SK-N-SH treated with all-trans-retinoic acid at 6 μM for 48 hours (cell line): ENCODE data around the gene SMAD3.
A peak's percentile ranks its signal among the peaks of the same experiment; 100 is the strongest.

Experiments used
- ATAC-seq: fragments of 200-7000 bp; cut with Tn5 transposase; 3 replicates; pipeline ENCODE4 v1.9.1; 2020; ENCODE audit warnings: mild to moderate bottlenecking, moderate library complexity
- ARNTL ChIP-seq: fragments of 450-650 bp; formaldehyde crosslinking; IDR thresholded peaks from 2 replicates; pipeline ENCODE4 v1.5.0; 2020; ENCODE audit warnings: low read depth, mild to moderate bottlenecking, moderate library complexity, borderline replicate concordance
- BACH2 ChIP-seq: fragments of 250-450 bp; sonication (Bioruptor Pico); IDR thresholded peaks from 2 replicates; pipeline ENCODE4 v1.9.0; 2021; ENCODE audit warnings: mild to moderate bottlenecking, borderline replicate concordance
- CREB5 ChIP-seq: fragments of 250-450 bp; sonication (Bioruptor Pico); IDR thresholded peaks from 2 replicates; pipeline ENCODE4 v1.5.1; 2020; ENCODE audit warnings: low read depth, mild to moderate bottlenecking, moderate library complexity
- CSDC2 ChIP-seq: fragments of 250-450 bp; sonication (Bioruptor Pico); IDR thresholded peaks from 2 replicates; pipeline ENCODE4 v1.5.0; 2020; ENCODE audit warnings: mild to moderate bottlenecking, moderate library complexity
- CSRNP3 ChIP-seq: fragments of 250-450 bp; sonication (Bioruptor Pico); IDR thresholded peaks from 2 replicates; pipeline ENCODE4 v1.5.1; 2021; ENCODE audit warnings: mild to moderate bottlenecking, moderate library complexity
- ESRRG ChIP-seq: fragments of 250-450 bp; sonication (Bioruptor Pico); IDR thresholded peaks from 2 replicates; pipeline ENCODE4 v1.6.1; 2021; ENCODE audit warnings: mild to moderate bottlenecking
- GLIS3 ChIP-seq: fragments of 250-450 bp; sonication (Bioruptor Pico); IDR thresholded peaks from 2 replicates; pipeline ENCODE4 v1.5.0; 2020; ENCODE audit warnings: mild to moderate bottlenecking, moderate library complexity
- ISL1 ChIP-seq: fragments of 250-450 bp; sonication (Bioruptor Pico); IDR thresholded peaks from 2 replicates; pipeline ENCODE4 v2.1.2; 2022; ENCODE audit warnings: mild to moderate bottlenecking, moderate library complexity
- OSR1 ChIP-seq: fragments of 250-450 bp; sonication (Bioruptor Pico); IDR thresholded peaks from 2 replicates; pipeline ENCODE4 v1.8.0; 2022; ENCODE audit warnings: moderate library complexity, mild to moderate bottlenecking, inconsistent platforms
- PATZ1 ChIP-seq: fragments of 250-450 bp; sonication (Bioruptor Pico); IDR thresholded peaks from 2 replicates; pipeline ENCODE4 v1.8.0; 2020; ENCODE audit warnings: mild to moderate bottlenecking, moderate library complexity, borderline replicate concordance
- POU6F1 ChIP-seq: fragments of 250-450 bp; sonication (Bioruptor Pico); IDR thresholded peaks from 2 replicates; pipeline ENCODE4 v1.8.0; 2021; ENCODE audit warnings: low read depth, mild to moderate bottlenecking, moderate library complexity, borderline replicate concordance
- PPARA ChIP-seq: fragments of 250-450 bp; sonication (Bioruptor Pico); IDR thresholded peaks from 2 replicates; pipeline ENCODE4 v1.5.0; 2020; ENCODE audit warnings: mild to moderate bottlenecking, borderline replicate concordance
- RARB ChIP-seq: fragments of 250-450 bp; sonication (Bioruptor Pico); IDR thresholded peaks from 2 replicates; pipeline ENCODE4 v1.8.0; 2021; ENCODE audit warnings: mild to moderate bottlenecking, moderate library complexity
- SNAI2 ChIP-seq: fragments of 250-450 bp; sonication (Bioruptor Pico); IDR thresholded peaks from 2 replicates; pipeline ENCODE4 v1.5.0; 2020; ENCODE audit warnings: mild to moderate bottlenecking, moderate library complexity
- TCF4 ChIP-seq: fragments of 250-450 bp; sonication (Bioruptor Pico); IDR thresholded peaks from 2 replicates; pipeline ENCODE4 v1.8.0; 2021; ENCODE audit warnings: mild to moderate bottlenecking, moderate library complexity, borderline replicate concordance
- TOX ChIP-seq: fragments of 250-450 bp; sonication (Bioruptor Pico); IDR thresholded peaks from 2 replicates; pipeline ENCODE4 v1.8.0; 2021; ENCODE audit warnings: mild to moderate bottlenecking, moderate library complexity, borderline replicate concordance
- TSHZ2 ChIP-seq: fragments of 250-450 bp; sonication (Bioruptor Pico); IDR thresholded peaks from 2 replicates; pipeline ENCODE4 v1.5.0; 2020; ENCODE audit warnings: mild to moderate bottlenecking, moderate library complexity
- ZC3H10 ChIP-seq: fragments of 250-450 bp; sonication (Bioruptor Pico); IDR thresholded peaks from 2 replicates; pipeline ENCODE4 v1.5.1; 2021; ENCODE audit warnings: mild to moderate bottlenecking, moderate library complexity
- ZFP3 ChIP-seq: fragments of 250-450 bp; sonication (Bioruptor Pico); IDR thresholded peaks from 2 replicates; pipeline ENCODE4 v1.5.0; 2020; ENCODE audit warnings: mild to moderate bottlenecking, moderate library complexity
- ZFP30 ChIP-seq: fragments of 450-650 bp; formaldehyde crosslinking; IDR thresholded peaks from 2 replicates; pipeline ENCODE4 v1.5.0; 2022; ENCODE audit warnings: mild to moderate bottlenecking, moderate library complexity
- ZNF565 ChIP-seq: fragments of 450-650 bp; formaldehyde crosslinking; conservative IDR thresholded peaks from 2 replicates; pipeline ENCODE4 v1.5.0; 2020; ENCODE audit warnings: low read depth, mild to moderate bottlenecking, moderate library complexity
- ZNF70 ChIP-seq: fragments of 450-650 bp; formaldehyde crosslinking; IDR thresholded peaks from 2 replicates; pipeline ENCODE4 v1.5.0; 2020; ENCODE audit warnings: mild to moderate bottlenecking, moderate library complexity
- ZNF8 ChIP-seq: fragments of 450-650 bp; formaldehyde crosslinking; IDR thresholded peaks from 2 replicates; pipeline ENCODE4 v1.5.0; 2020; ENCODE audit warnings: mild to moderate bottlenecking, moderate library complexity

The SMAD3 gene

GRCh38 chr15:67090297-67091070, 25.1 kb downstream of the SMAD3 start:
- ATAC-seq: peak; percentile 23
- TF ChIP-seq CREB5 (CRISPR knock-in tag) (0 out of 2 replicates have a peak, but pooled peaks have one; percentile 17), CSDC2 (CRISPR knock-in tag) (peak; percentile 15; the same call in 1 of the 2 replicates), GLIS3 (CRISPR knock-in tag) (peak; percentile 83; the same call in 1 of the 2 replicates), ARNTL (CRISPR knock-in tag) (no peak)
- TF ChIP-seq, all 23 proteins: peak for 3

GRCh38 chr15:67091071-67091979, 25.9 kb downstream of the SMAD3 start:
- TF ChIP-seq ESRRG (no peak), GLIS3 (CRISPR knock-in tag) (peak; percentile 82; the same call in 1 of the 2 replicates), PATZ1 (CRISPR knock-in tag) (peak; percentile 86), SNAI2 (CRISPR knock-in tag) (peak; percentile 73; the same call in 1 of the 2 replicates), ZFP3 (CRISPR knock-in tag) (0 out of 2 replicates have a peak, but pooled peaks have one; percentile 24), ZNF70 (CRISPR knock-in tag) (no peak), TOX (CRISPR knock-in tag) (peak; percentile 59; the same call in 1 of the 2 replicates), CREB5 (CRISPR knock-in tag) (peak; percentile 4; the same call in 1 of the 2 replicates), ZNF8 (CRISPR knock-in tag) (peak; percentile 53; the same call in 1 of the 2 replicates), PPARA (CRISPR knock-in tag) (no peak), TSHZ2 (CRISPR knock-in tag) (peak; percentile 78), ARNTL (CRISPR knock-in tag) (no peak), POU6F1 (CRISPR knock-in tag) (no peak), ISL1 (CRISPR knock-in tag) (peak; percentile 76; the same call in 1 of the 2 replicates), ZNF565 (CRISPR knock-in tag) (peak; percentile 56; the same call in 1 of the 2 replicates), CSRNP3 (CRISPR knock-in tag) (no peak), BACH2 (no peak), RARB (CRISPR knock-in tag) (peak; percentile 80), ZC3H10 (CRISPR knock-in tag) (peak; percentile 11; the same call in 1 of the 2 replicates), CSDC2 (CRISPR knock-in tag) (peak; percentile 87; the same call in 1 of the 2 replicates), TCF4 (CRISPR knock-in tag) (peak; percentile 92), ZFP30 (no peak), OSR1 (CRISPR knock-in tag) (no peak)
- ATAC-seq: peak; percentile 85
